ENCODE measurements around the gene FAM228B. TPM values are rescaled to one million over a fixed set of nuclear protein-coding genes. Genes with fewer than 3 reads are reported as not detected.
A peak's percentile ranks its signal among the peaks of the same experiment; 100 is the strongest.

FAM228B gene
- total and polyA plus RNA-seq, 7 donors: 1.4 to 44.1 (median 24.7) TPM

DNA sequence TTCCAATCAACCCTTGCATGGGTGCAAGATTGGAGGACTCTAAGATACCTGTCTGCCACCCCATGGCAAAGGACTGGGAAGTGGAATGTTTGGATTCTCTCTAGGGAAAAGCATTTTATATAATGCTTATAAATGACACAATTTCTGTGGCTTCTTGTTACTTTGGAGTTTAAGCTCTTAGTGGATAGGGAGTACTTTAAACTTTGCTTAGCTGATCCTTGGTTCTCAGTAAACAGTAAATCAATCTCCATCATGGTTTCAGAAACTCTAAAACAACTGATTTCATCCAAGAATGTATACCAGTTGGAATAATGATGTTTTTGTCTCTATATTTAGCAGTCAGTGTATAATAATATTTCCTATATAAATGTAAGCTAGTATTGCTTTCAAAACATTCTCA lies 37.5 kb downstream of the FAM228B start:
- Histone ChIP-seq H3K9me3 (no peaks in the 10 kb centered on the region), H3K27me3 (no peaks in the 10 kb centered on the region), H3K36me3 (peaks cover 0 to 24% (median 4%) of the 10 kb centered on the region in 4 donors), H3K4me1 (no peaks in the 10 kb centered on the region), H3K4me3 (no peak overlapping the region), H3K27ac (no peak overlapping the region)
- DNase-seq: no peak
- TF ChIP-seq EP300 (IDR thresholded peaks at IDR 0.05) (no peak), CTCF (IDR thresholded peaks at IDR 0.05) (no peak), POLR2AphosphoS5 (IDR thresholded peaks at IDR 0.05) (no peak), POLR2A (IDR thresholded peaks at IDR 0.05) (no peak)
- intact Hi-C loops (cut with DNase I): no loop called here

GRCh38 chr2:24162494-24162893 lies 39.2 kb downstream of the FAM228B start:
- 97 to 100% methylated on average over 1 of the region's 1 CpG for WGBS, 2 donors
- no peak overlapping the region for H3K27ac ChIP-seq
- intact Hi-C loops (cut with DNase I): no loop called here
- no peaks in the 10 kb centered on the region for H3K4me1 ChIP-seq
- no peaks in the 10 kb centered on the region for H3K9me3 ChIP-seq
- TF ChIP-seq EP300 (IDR thresholded peaks at IDR 0.05): no peak
- TF ChIP-seq POLR2AphosphoS5 (IDR thresholded peaks at IDR 0.05): no peak
- no peak for DNase-seq
- no peak overlapping the region for H3K4me3 ChIP-seq
- no peaks in the 10 kb centered on the region for H3K27me3 ChIP-seq
- peaks cover 0 to 24% (median 4%) of the 10 kb centered on the region in 4 donors for H3K36me3 ChIP-seq

GRCh38 chr2:24163186-24163585 lies 39.9 kb downstream of the FAM228B start:
- H3K27ac ChIP-seq: no peak overlapping the region
- TF ChIP-seq POLR2AphosphoS5 (IDR thresholded peaks at IDR 0.05) (no peak), CTCF (IDR thresholded peaks at IDR 0.05) (no peak), EP300 (IDR thresholded peaks at IDR 0.05) (no peak), POLR2A (IDR thresholded peaks at IDR 0.05) (no peak)
- intact Hi-C loops (cut with DNase I): no loop called here
- 47 to 50% methylated on average over 3 of the region's 3 CpGs for WGBS, 2 donors
- no peak overlapping the region for H3K4me3 ChIP-seq
- no peaks in the 10 kb centered on the region for H3K9me3 ChIP-seq
- DNase-seq: no peak
- H3K4me1 ChIP-seq: no peaks in the 10 kb centered on the region
- peaks cover 0 to 24% (median 4%) of the 10 kb centered on the region in 4 donors for H3K36me3 ChIP-seq
- no peaks in the 10 kb centered on the region for H3K27me3 ChIP-seq

DNA sequence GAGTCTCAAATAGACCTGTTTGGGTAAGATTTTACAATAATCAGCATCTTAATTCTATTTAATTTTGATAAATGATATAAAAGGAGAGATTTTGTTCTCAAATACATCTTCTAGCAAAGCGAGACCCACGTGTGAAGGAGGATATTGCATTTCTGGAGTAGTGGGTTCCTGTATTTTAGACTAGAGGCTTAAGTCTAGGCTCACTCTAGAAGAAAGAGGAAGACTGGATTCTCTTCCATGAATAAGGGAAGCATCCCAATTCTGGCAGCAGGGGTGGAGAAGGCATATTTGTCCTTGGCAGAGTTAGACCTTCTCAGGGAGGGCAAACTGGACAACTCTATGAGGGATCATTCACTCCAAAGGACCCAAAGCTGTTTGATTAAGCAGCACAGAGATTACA lies 40.3 kb downstream of the FAM228B start:
- Histone ChIP-seq H3K27me3 (no peaks in the 10 kb centered on the region), H3K36me3 (peaks cover 0 to 24% (median 4%) of the 10 kb centered on the region in 4 donors), H3K4me1 (no peaks in the 10 kb centered on the region), H3K9me3 (no peaks in the 10 kb centered on the region), H3K4me3 (no peak overlapping the region), H3K27ac (no peak overlapping the region)
- no peak for DNase-seq
- WGBS, 2 donors: 86 to 87% methylated on average over 2 of the region's 2 CpGs
- intact Hi-C loops (cut with DNase I): no loop called here
- TF ChIP-seq POLR2AphosphoS5 (IDR thresholded peaks at IDR 0.05): no peak
- no peak for TF ChIP-seq EP300 (IDR thresholded peaks at IDR 0.05)
- no peak for TF ChIP-seq CTCF (IDR thresholded peaks at IDR 0.05)
- no peak for TF ChIP-seq POLR2A (IDR thresholded peaks at IDR 0.05)

DNA sequence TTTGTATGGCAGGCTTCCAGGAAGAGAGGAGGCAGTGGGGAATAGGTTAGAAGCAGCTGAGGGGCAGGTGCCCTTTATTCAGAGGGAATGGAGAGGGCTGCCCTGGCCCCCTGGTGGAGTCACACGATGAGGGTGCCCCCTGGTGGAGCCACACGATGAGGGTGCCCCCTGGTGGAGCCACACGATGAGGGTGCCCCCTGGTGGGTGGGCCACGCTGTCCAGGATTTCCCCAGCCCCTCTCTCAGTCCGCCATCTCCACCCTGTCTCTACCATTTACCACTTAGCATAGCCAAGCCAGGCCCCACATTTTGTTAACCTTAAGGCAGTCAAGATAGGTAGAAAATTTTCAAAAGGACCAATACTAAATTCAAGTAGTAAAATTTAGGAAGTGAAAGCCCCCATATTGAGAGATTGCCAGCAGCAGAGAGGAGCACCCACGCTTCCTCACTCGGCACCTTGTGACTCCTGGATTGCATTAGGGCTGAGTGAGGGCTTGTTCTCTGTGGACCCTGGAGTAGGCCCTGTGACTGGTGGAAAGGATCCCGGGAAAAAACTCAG lies 41.2 kb downstream of the FAM228B start:
- H3K4me1 ChIP-seq: no peaks in the 10 kb centered on the region
- intact Hi-C loops (cut with DNase I): no loop called here
- no peaks in the 10 kb centered on the region for H3K27me3 ChIP-seq
- no peak for DNase-seq
- no peak overlapping the region for H3K27ac ChIP-seq
- TF ChIP-seq CTCF (IDR thresholded peaks at IDR 0.05): peak in 3 of 4 experiments; percentile 26 to 43 (median 33)
- no peak for TF ChIP-seq POLR2AphosphoS5 (IDR thresholded peaks at IDR 0.05)
- WGBS, 2 donors: 47 to 58% methylated on average over 8 of the region's 8 CpGs
- peaks cover 0 to 24% (median 4%) of the 10 kb centered on the region in 4 donors for H3K36me3 ChIP-seq
- H3K9me3 ChIP-seq: no peaks in the 10 kb centered on the region
- no peak overlapping the region for H3K4me3 ChIP-seq
